ENCODE data around the gene B4GALT2. TPM values are rescaled to one million over a fixed set of nuclear protein-coding genes. Genes with fewer than 3 reads are reported as not detected.

The B4GALT2 gene
- total and polyA plus RNA-seq, 10 of the 15 experiments (the other 5 are each of a cell fraction or from before 2014, with no cell fraction given): 0.98 to 61.0 (median 23.4) TPM

GRCh38 chr1:43974443-43975248, 4.4 kb upstream of the B4GALT2 start, which contains the start of gene ATP6V0B (continued):
- TF ChIP-seq, protein P1, sequence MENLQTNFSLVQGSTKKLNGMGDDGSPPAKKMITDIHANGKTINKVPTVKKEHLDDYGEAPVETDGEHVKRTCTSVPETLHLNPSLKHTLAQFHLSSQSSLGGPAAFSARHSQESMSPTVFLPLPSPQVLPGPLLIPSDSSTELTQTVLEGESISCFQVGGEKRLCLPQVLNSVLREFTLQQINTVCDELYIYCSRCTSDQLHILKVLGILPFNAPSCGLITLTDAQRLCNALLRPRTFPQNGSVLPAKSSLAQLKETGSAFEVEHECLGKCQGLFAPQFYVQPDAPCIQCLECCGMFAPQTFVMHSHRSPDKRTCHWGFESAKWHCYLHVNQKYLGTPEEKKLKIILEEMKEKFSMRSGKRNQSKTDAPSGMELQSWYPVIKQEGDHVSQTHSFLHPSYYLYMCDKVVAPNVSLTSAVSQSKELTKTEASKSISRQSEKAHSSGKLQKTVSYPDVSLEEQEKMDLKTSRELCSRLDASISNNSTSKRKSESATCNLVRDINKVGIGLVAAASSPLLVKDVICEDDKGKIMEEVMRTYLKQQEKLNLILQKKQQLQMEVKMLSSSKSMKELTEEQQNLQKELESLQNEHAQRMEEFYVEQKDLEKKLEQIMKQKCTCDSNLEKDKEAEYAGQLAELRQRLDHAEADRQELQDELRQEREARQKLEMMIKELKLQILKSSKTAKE (IDR thresholded peaks at IDR 0.05; ENCODE audit: low read depth, poor library complexity, severe bottlenecking): no peak
- TF ChIP-seq RELA (IDR thresholded peaks at IDR 0.05; ENCODE audit: borderline replicate concordance, partially characterized antibody): peak; percentile 95
- no peak for TF ChIP-seq BCLAF1 (IDR thresholded peaks at IDR 0.05)
- no peak for TF ChIP-seq TAF1 (IDR thresholded peaks at IDR 0.05; ENCODE audit: borderline replicate concordance, low read depth, low read length)
- TF ChIP-seq KLF5 (IDR thresholded peaks at IDR 0.05; ENCODE audit: partially characterized antibody): peak; percentile 61
- no peak for TF ChIP-seq PAX8 (IDR thresholded peaks at IDR 0.05)
- peak; percentile 83 for TF ChIP-seq SREBF1 (IDR thresholded peaks at IDR 0.05; ENCODE audit: low read length)
- peak; percentile 47; the same call in 1 of the 2 replicates for TF ChIP-seq SIN3A (IDR thresholded peaks at IDR 0.05; ENCODE audit: low read depth, low read length)
- TF ChIP-seq HCFC1 (IDR thresholded peaks at IDR 0.05; ENCODE audit: low read length): peak; percentile 92
- TF ChIP-seq IKZF2 (IDR thresholded peaks at IDR 0.05): no peak
- 0 out of 3 replicates have a peak, but pooled peaks have one; percentile 46 for TF ChIP-seq POU2F2 (IDR thresholded peaks at IDR 0.05; ENCODE audit: borderline replicate concordance, low read depth, low read length)
- no peak for TF ChIP-seq MYC (IDR thresholded peaks at IDR 0.05; ENCODE audit: insufficient read depth, insufficient read length, insufficient replicate concordance, low read length, severe bottlenecking)
- no peak for TF ChIP-seq RAD21 (IDR thresholded peaks at IDR 0.05; ENCODE audit: insufficient read depth, low read depth, low read length)
- TF ChIP-seq SPI1 (IDR thresholded peaks at IDR 0.05; ENCODE audit: borderline replicate concordance, insufficient read depth, low read depth, low read length): no peak
- peak; percentile 83; the same call in 1 of the 2 replicates for TF ChIP-seq POLR2AphosphoS5 (IDR thresholded peaks at IDR 0.05; ENCODE audit: low read length)
- no peak for TF ChIP-seq KAT2A (conservative IDR thresholded peaks at IDR 0.05; ENCODE audit: control insufficient read depth, low read depth, low read length)
- TF ChIP-seq CBFB (IDR thresholded peaks at IDR 0.05; ENCODE audit: low read depth): peak; percentile 87
- peak; percentile 99 for TF ChIP-seq RAD51 (IDR thresholded peaks at IDR 0.05)
- TF ChIP-seq E4F1 (IDR thresholded peaks at IDR 0.05; ENCODE audit: borderline replicate concordance, partially characterized antibody): no peak
- TF ChIP-seq FOXM1 (IDR thresholded peaks at IDR 0.05; ENCODE audit: low read depth, low read length): no peak
- TF ChIP-seq PBX3 (IDR thresholded peaks at IDR 0.05; ENCODE audit: insufficient replicate concordance, low read depth, low read length): no peak

Measured in GM12878 (cell line).